ENCODE measurements around the gene TUBGCP5. TPM values are rescaled to one million over a fixed set of nuclear protein-coding genes. Genes with fewer than 3 reads are reported as not detected.
A peak's percentile ranks its signal among the peaks of the same experiment; 100 is the strongest.

Gene TUBGCP5
- total RNA-seq, 1 experiment from 2014 or later: 31.8 TPM

GRCh38 chr15:22981051-22981840 lies 58.1 kb downstream of the TUBGCP5 start:
- TF ChIP-seq CTCF (conservative IDR thresholded peaks at IDR 0.05; ENCODE audit: low read depth, low read length): no peak
- no peak for TF ChIP-seq EZH2 (IDR thresholded peaks at IDR 0.05; ENCODE audit: borderline replicate concordance, low read depth, low read length, poor library complexity, severe bottlenecking)
- POLR2A ChIA-PET (ENCODE audit: low non-redundant PET): no interaction called here
- CTCF ChIA-PET: no interaction called here
- Histone ChIP-seq H3K9me3 (ENCODE audit: low read depth, low read length, poor library complexity, severe bottlenecking) (no peaks in the 10 kb centered on the region), H3K27ac (ENCODE audit: low read depth, low read length, poor library complexity, severe bottlenecking) (no peak overlapping the region), H3K4me3 (ENCODE audit: low read depth, low read length, poor library complexity, severe bottlenecking) (peak overlapping the region; percentile 81), H3K36me3 (ENCODE audit: insufficient read depth, low read length, poor library complexity, severe bottlenecking) (no peaks in the 10 kb centered on the region), H3K27me3 (replicated peaks; ENCODE audit: insufficient read depth, low read depth, low read length, poor library complexity) (no peaks in the 10 kb centered on the region), H3K4me1 (ENCODE audit: insufficient read depth, low read length, poor library complexity, severe bottlenecking) (no peaks in the 10 kb centered on the region)
- BruUV-seq (replicated peaks): no TSS peak
- no peak for DNase-seq (ENCODE audit: low spot score)
- intact Hi-C loops (cut with micrococcal nuclease; ENCODE audit: unreplicated experiment): no loop called here

GRCh38 chr15:22980189-22981050 lies 58.9 kb downstream of the TUBGCP5 start, which contains the start of gene CYFIP1:
CYFIP1 (minus strand) TSS chr15:22980368; CDS start chr15:22947285, 33,083 bp downstream.
- peak; percentile 86 for DNase-seq (ENCODE audit: low spot score)
- intact Hi-C loops (cut with micrococcal nuclease; ENCODE audit: unreplicated experiment): no loop called here
- ChIA-PET CTCF (no interaction called here), POLR2A (ENCODE audit: low non-redundant PET) (no interaction called here)
- no peaks in the 10 kb centered on the region for H3K27me3 ChIP-seq (replicated peaks; ENCODE audit: insufficient read depth, low read depth, low read length, poor library complexity)
- no peaks in the 10 kb centered on the region for H3K4me1 ChIP-seq (ENCODE audit: insufficient read depth, low read length, poor library complexity, severe bottlenecking)
- BruUV-seq (replicated peaks): no TSS peak
- no peak for TF ChIP-seq EZH2 (IDR thresholded peaks at IDR 0.05; ENCODE audit: borderline replicate concordance, low read depth, low read length, poor library complexity, severe bottlenecking)
- no peak for TF ChIP-seq CTCF (conservative IDR thresholded peaks at IDR 0.05; ENCODE audit: low read depth, low read length)
- H3K9me3 ChIP-seq (ENCODE audit: low read depth, low read length, poor library complexity, severe bottlenecking): no peaks in the 10 kb centered on the region
- no peaks in the 10 kb centered on the region for H3K36me3 ChIP-seq (ENCODE audit: insufficient read depth, low read length, poor library complexity, severe bottlenecking)
- peak within 1 kb of the TSS; percentile 81 for H3K4me3 ChIP-seq (ENCODE audit: low read depth, low read length, poor library complexity, severe bottlenecking)
- peak within 1 kb of the TSS; percentile 76 for H3K27ac ChIP-seq (ENCODE audit: low read depth, low read length, poor library complexity, severe bottlenecking)

- peak; percentile 60 for DNase-seq (ENCODE audit: low spot score)
- intact Hi-C loops (cut with micrococcal nuclease; ENCODE audit: unreplicated experiment): loop anchor here (2.0 to 10.0 kb wide), 4 partner anchors 27 to 135 kb away; no protein-coding TSS in a partner anchor
- ChIA-PET CTCF (no interaction called here), POLR2A (ENCODE audit: low non-redundant PET) (interaction anchor here (0.9 kb wide), 1 partner anchor 11 kb away, joined by 3 read pairs; no protein-coding TSS in a partner anchor)
- Histone ChIP-seq H3K4me1 (ENCODE audit: insufficient read depth, low read length, poor library complexity, severe bottlenecking) (no peaks in the 10 kb centered on the region), H3K4me3 (ENCODE audit: low read depth, low read length, poor library complexity, severe bottlenecking) (peak overlapping the region; percentile 81), H3K9me3 (ENCODE audit: low read depth, low read length, poor library complexity, severe bottlenecking) (no peaks in the 10 kb centered on the region), H3K27me3 (replicated peaks; ENCODE audit: insufficient read depth, low read depth, low read length, poor library complexity) (no peaks in the 10 kb centered on the region), H3K27ac (ENCODE audit: low read depth, low read length, poor library complexity, severe bottlenecking) (peak overlapping the region; percentile 76), H3K36me3 (ENCODE audit: insufficient read depth, low read length, poor library complexity, severe bottlenecking) (no peaks in the 10 kb centered on the region)
- TF ChIP-seq EZH2 (IDR thresholded peaks at IDR 0.05; ENCODE audit: borderline replicate concordance, low read depth, low read length, poor library complexity, severe bottlenecking): no peak
- TF ChIP-seq CTCF (conservative IDR thresholded peaks at IDR 0.05; ENCODE audit: low read depth, low read length): no peak
- BruUV-seq (replicated peaks): TSS peak; percentile 36
These were observed 59.9 kb downstream of the TUBGCP5 start for GRCh38 chr15:22979238-22980188.
